D341Med (cell line): ENCODE results near the gene FAM72A.
"Not testable (repeated sequence)": the region's sequence is repeated elsewhere in the genome, so short reads cannot be mapped to it uniquely, and the experiment has no call there.

Experiments used
- DNase-seq: peaks from one replicate; pipeline ENCODE4 v3.0.0; 2012; ENCODE audit warnings: low spot score

Gene FAM72A

GRCh38 chr1:206202789-206203363 lies at the start of gene FAM72A:
Gene FAM72A, minus strand, starts transcription at chr1:206202839. Its CDS starts 814 bp downstream, at chr1:206202025.
- not testable (repeated sequence) for DNase-seq

DNA sequence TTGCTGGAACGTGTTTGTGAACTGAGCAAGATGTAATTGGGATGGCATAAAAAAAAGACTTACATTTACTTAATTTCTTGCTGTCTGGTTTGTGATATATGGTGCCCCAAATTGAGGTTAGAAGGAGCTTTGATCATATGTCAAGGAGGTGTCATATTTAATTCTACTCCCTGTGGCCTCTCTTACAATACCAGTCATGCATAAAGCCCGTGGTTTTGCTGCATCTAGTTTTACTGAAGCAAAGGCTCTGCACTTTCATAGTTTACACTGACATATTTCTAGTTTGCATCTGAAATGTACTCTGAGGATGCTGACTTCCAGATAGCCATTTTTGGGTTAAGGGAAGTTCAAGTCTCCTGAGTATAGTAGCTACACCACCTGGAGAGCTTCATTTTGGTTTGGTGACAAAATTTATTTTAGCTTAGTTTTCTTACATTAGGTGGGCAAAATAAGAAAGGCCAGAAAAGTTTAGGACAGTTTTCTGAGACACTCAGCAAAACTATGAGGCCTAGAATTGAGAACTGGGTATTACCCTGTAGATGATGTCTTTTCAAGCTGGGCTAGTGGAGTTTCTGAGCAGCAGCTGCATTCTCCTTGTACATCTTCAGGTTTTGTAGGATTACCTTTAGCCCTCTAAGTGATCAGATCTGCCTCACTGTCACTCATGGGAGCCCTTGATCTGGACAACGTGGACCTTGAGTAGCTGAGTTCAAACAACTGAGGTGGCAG lies 48.5 kb upstream of the FAM72A start:
- not testable (repeated sequence) for DNase-seq

DNA sequence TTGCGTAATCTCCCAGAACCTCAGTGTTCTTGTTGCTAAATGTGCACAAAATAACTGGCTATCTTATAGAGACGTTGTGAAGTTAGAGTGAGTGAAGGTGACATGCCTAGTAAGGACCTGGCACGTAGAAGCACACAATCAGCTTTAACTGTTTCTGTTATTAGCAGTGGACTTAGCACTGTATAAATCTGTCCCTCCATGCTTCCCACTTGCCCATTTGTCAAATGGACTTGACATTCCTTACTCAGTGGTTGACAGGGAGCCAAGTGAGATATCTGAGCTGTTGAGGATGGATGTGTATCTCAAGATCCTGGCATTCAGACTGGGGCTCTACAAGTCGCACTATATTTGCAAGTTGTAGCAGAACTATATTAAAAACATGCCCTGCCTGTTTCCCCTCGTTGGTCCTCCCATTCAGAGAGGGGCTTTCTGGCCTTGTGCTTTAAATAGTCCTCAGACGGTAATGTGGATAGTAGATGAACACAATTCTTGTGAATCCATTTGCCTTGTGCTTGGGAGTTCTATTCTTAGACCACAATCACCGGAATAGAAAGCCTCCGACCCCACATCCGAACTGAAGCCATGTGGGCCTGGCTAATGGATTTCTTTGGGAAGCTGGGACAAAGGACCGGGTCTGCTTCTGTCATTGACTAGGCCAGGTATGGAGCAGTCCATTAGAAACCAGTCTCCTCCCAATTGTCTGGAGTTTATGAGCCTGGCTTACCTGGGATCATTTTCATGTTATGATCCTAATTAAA lies 43.7 kb upstream of the FAM72A start:
- DNase-seq, result not testable (repeated sequence)

DNA sequence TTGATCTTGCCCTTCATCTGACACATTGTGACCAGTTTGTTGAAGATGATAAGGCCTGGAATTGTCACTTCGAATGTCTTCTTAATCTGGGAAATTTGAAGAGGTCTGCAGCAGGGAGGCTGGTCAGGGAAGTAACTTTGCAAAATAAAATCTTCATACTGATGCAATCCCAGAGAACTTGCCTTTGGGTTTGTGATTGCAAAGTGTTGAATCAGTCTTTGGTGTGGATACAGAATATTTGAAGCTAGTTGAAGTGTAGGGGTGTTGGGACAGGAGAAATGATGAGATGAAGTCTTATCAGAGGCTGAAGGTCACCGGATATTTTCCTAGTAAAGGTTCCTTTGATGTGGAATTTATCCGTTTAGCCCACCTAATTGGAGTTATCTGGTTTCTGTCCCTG lies 42.8 kb upstream of the FAM72A start:
- not testable (repeated sequence) for DNase-seq

DNA sequence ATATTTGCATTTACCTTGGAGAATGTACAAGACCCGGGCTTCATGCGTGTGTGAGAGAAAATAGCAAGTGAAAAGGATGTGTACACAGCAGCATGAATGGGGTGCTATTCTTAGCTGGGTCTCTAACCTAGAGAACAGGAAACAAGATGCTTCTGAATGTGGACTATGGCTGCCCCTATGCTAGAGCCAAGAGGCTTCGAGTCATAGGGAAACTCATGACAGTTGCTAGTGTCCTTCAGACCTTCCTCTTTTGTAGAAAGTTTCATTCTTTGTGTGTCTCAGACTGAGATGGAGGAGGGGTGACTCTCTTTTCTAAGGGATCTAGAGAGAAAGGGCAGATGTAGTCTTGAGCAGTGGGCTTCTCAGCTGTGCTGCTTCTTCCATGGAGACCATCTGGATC lies 40.7 kb upstream of the FAM72A start:
- DNase-seq, result not testable (repeated sequence)

DNA sequence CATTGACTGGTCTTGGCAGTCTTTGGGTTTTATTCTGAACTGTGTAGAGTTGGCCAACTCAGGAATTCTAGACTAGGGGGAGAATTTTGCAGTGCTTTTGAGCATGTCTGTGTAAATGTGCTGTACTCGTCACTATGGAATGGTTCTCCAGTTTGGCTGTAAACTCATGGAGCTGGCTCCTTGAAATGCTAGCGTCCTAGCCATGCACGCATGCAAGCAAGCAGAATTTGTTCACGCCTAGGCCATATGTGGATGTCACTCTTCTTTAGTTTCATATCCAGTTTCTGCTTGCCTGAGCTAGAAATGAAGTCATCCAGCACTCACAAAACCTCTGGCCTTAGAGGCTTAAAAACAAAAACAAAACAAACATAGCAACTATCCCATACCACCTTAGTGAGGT lies 37.6 kb upstream of the FAM72A start:
- not testable (repeated sequence) for DNase-seq

DNA sequence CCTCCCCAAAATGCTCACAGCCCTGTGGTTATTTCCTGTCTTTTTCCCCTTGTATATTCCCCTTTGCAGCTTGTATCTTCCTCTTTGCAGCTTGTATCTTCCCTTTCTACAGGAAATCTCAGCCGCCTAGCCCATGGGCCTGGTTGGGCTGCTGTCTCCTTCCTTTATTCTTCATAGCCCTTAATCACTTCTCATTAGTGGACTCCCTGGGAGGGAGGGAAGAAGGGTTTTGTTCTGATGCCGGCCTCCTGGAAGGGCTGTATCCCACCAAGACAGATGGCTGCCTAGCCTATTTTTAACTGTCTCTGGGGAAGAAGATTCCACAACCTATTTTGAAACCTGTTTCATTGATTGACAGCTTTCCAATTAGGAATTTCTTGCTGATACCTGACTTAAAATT lies 32.6 kb upstream of the FAM72A start:
- DNase-seq, result not testable (repeated sequence)

- not testable (repeated sequence) for DNase-seq
Measured at GRCh38 chr1:206234189-206234916, 31.7 kb upstream of the FAM72A start.

- DNase-seq, result not testable (repeated sequence)
Measured at GRCh38 chr1:206232970-206233645, 30.5 kb upstream of the FAM72A start.

DNA sequence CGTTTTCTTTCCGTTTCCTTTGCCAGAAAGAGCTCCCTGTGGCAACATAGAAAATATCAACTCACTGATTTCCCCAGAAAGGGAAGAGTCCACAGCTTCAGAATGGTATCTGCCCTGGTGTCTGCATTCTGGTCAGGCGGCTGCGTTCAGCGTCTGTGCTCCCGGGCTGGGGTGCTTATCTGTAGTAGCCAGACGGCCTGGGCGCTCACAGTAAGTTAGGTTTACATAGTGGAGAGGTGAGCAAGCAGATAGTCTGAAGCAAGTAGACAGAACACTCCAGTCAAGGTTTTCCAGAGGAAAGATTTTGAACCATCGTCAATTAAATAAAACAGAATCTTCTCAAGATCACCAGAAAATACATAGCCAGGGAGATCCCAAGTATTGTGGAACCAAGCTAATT lies 29.4 kb upstream of the FAM72A start:
- DNase-seq, result not testable (repeated sequence)

DNA sequence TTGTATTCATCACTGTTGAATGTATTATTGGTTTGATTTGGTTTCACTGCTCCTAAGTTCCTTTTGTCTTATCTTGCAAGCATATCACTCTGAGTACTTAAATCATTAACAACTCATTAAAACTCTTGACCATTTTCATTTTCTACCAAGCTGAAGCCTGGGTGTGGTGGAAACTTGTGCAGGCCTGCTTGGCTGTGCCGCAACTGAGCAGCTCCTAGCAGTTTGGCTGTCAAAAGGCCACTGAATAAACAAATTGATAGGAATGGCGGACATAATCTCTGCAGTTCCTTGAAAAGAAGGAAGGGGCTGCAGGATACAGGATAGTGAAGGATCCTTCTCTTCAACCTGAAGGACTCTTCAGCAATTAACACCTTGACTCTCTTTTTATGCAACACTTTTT lies 26.6 kb upstream of the FAM72A start:
- not testable (repeated sequence) for DNase-seq

- DNase-seq, result not testable (repeated sequence)
Measured at GRCh38 chr1:206226886-206227285, 24.2 kb upstream of the FAM72A start.

DNA sequence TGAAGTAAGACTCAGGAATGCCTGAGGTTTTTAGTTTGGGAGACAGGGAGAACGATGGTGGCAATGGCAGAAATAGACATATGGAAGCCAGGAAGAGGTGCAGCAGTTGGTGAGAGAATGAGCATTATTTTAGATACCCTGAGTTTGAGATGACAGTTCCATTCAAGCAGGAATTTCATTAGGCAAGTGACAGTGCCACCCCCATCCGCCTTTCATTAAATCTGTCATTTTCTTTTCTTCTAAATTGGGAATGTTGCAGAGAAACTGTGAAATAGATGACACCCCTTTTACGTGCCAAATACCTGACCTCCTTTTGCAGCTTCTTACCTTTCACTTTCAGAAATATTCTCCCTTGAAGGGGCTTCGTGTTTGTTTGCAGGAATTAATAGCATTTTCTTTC lies 22.7 kb upstream of the FAM72A start:
- not testable (repeated sequence) for DNase-seq

DNA sequence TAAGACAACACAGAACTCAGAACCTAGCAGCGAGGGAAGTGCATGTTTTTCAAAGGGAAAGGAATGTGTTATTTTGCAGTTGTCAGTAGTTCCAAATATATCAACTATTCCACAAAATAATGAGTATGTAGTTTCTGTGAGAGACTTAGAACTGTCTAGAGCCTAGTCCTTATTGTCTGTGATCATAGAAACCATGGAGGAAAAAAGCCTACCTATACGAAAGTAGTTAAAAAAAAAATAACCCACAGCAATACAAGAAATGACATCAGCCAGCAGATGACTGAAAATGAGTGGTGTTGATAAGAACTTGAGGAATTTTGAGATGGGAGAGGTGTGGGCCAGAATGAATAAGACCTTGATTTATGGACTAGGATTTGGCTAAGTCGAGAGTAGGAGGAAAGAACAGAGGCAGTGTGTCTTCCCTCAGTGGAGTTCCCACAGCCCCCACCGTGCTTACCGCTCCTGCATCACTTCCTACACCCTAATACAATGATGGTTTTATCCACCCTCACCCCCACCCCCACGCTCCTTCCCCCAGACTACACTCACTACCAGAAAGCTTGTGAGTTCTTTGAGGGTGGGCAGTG lies 21.6 kb upstream of the FAM72A start:
- not testable (repeated sequence) for DNase-seq

- not testable (repeated sequence) for DNase-seq
Measured at GRCh38 chr1:206221585-206221984, 18.9 kb upstream of the FAM72A start.

DNA sequence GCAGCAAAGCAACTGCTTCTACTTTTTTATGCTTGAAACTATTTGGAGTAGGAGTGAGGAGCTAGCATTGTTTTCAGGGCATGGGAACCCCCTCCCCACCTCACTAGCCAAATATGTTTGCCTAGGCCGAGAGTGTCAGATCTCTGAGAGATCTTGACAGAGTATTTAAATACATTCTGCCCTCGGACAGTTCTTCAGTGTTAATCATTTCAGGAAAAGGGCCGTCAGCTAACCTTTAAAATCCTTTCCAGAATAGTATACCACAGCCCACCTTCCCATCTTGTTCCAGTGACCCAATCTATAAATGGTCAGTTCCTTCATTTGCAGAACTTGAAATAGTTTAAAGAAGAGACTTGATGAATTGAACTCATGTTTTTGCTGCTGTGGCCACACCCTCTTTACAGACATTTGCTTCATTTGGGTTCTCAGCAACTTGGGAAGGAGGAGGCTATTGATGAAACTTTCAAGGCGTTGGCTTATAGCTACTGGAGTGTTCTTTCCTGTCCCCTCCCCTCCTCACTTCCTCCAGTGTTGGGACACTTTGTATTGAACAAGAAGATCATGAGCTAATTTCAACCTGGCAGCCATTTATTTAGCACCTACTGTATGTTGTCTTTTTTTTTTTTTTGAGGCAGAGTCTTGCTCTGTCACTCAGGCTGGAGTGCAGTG lies 17.8 kb upstream of the FAM72A start:
- not testable (repeated sequence) for DNase-seq

- not testable (repeated sequence) for DNase-seq
Measured at GRCh38 chr1:206219514-206220331, 17.1 kb upstream of the FAM72A start.

- DNase-seq, result not testable (repeated sequence)
Measured at GRCh38 chr1:206218765-206219164, 16.1 kb upstream of the FAM72A start.

DNA sequence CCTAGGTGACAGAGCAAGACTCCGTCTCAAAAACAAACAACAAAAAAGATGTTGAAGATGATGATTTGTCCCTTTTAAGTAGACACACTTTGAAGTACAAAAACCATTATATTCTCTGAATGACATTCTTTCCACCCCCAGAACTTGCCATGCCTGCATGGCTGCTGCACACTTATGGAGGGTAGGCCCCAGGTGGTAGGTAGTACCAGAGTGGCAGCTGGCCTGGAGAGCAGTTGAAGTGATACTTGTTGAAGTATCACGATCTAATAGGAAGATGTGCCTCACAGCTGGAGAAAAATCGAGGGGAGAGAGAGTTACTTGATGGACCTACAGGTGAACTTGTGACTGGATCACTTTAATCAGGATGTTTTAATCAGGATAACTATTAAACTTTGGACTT lies 15.6 kb upstream of the FAM72A start:
- DNase-seq, result not testable (repeated sequence)
